Measurements from ENCODE around the gene OSBPL10.

The OSBPL10 gene

GRCh38 chr3:31616711-31617110 is 364.4 kb downstream of the OSBPL10 start:
- no CpG with 5 or more reads among the region's 2 CpGs for WGBS (ENCODE audit: extremely low coverage, insufficient coverage, insufficient read length)
- Histone ChIP-seq H3K23ac (ENCODE audit: low read length) (no peak overlapping the region), H4K8ac (ENCODE audit: low read depth, low read length) (no peak overlapping the region), H3K27ac (ENCODE audit: low read depth, low read length) (no peak overlapping the region), H2AFZ (ENCODE audit: insufficient read depth, low read length, poor library complexity) (no peak overlapping the region), H3K27me3 (ENCODE audit: insufficient read depth, low read length) (no peaks in the 10 kb centered on the region), H3K79me2 (ENCODE audit: control insufficient read depth, insufficient read depth, low read length, poor library complexity) (no peaks in the 10 kb centered on the region), H2BK120ac (ENCODE audit: insufficient read depth, low read length, poor library complexity) (no peak overlapping the region), H2BK5ac (ENCODE audit: low read depth, low read length, poor library complexity) (no peak overlapping the region), H3K4me1 (ENCODE audit: control insufficient read depth in 1 of 2, insufficient read depth in 2 of 2, low read length in 2 of 2) (no peaks in the 10 kb centered on the region), H3K4ac (ENCODE audit: low read depth, low read length) (no peak overlapping the region), H4K12ac (ENCODE audit: low read depth, low read length) (no peak overlapping the region), H3K9ac (ENCODE audit: low read length) (no peak overlapping the region), H3K18ac (ENCODE audit: low read length) (no peak overlapping the region), H3K36me3 (ENCODE audit: control insufficient read depth in 1 of 2, insufficient read depth in 2 of 2, low read length in 2 of 2) (peaks cover 0 to 3% of the 10 kb centered on the region in 2 experiments), H3K14ac (ENCODE audit: low read length) (no peak overlapping the region), H2AK5ac (ENCODE audit: low read length) (no peak overlapping the region), H3K79me1 (ENCODE audit: low read length) (no peaks in the 10 kb centered on the region), H4K91ac (ENCODE audit: low read depth, low read length) (no peak overlapping the region), H3K9me3 (ENCODE audit: insufficient read depth, low read depth, low read length) (no peaks in the 10 kb centered on the region), H3K4me2 (ENCODE audit: low read length) (no peak overlapping the region), H3K4me3 (ENCODE audit: low read depth, low read length) (no peak overlapping the region), H2BK12ac (ENCODE audit: low read length) (no peak overlapping the region)
- no peak for DNase-seq

GRCh38 chr3:31615071-31615875 is 365.8 kb downstream of the OSBPL10 start:
- Histone ChIP-seq H3K23ac (ENCODE audit: low read length) (no peak overlapping the region), H2AK5ac (ENCODE audit: low read length) (no peak overlapping the region), H3K79me1 (ENCODE audit: low read length) (no peaks in the 10 kb centered on the region), H3K4me3 (ENCODE audit: low read depth, low read length) (no peak overlapping the region), H3K79me2 (ENCODE audit: control insufficient read depth, insufficient read depth, low read length, poor library complexity) (no peaks in the 10 kb centered on the region), H3K4me2 (ENCODE audit: low read length) (no peak overlapping the region), H3K27me3 (ENCODE audit: insufficient read depth, low read length) (no peaks in the 10 kb centered on the region), H3K4ac (ENCODE audit: low read depth, low read length) (no peak overlapping the region), H2BK120ac (ENCODE audit: insufficient read depth, low read length, poor library complexity) (no peak overlapping the region), H3K36me3 (ENCODE audit: control insufficient read depth in 1 of 2, insufficient read depth in 2 of 2, low read length in 2 of 2) (peaks cover 0 to 3% of the 10 kb centered on the region in 2 experiments), H2AFZ (ENCODE audit: insufficient read depth, low read length, poor library complexity) (no peak overlapping the region), H3K9ac (ENCODE audit: low read length) (no peak overlapping the region), H4K8ac (ENCODE audit: low read depth, low read length) (no peak overlapping the region), H3K18ac (ENCODE audit: low read length) (no peak overlapping the region), H2BK12ac (ENCODE audit: low read length) (no peak overlapping the region), H2BK5ac (ENCODE audit: low read depth, low read length, poor library complexity) (no peak overlapping the region), H3K14ac (ENCODE audit: low read length) (no peak overlapping the region), H3K27ac (ENCODE audit: low read depth, low read length) (no peak overlapping the region), H4K12ac (ENCODE audit: low read depth, low read length) (no peak overlapping the region), H3K4me1 (ENCODE audit: control insufficient read depth in 1 of 2, insufficient read depth in 2 of 2, low read length in 2 of 2) (no peaks in the 10 kb centered on the region), H4K91ac (ENCODE audit: low read depth, low read length) (no peak overlapping the region), H3K9me3 (ENCODE audit: insufficient read depth, low read depth, low read length) (no peaks in the 10 kb centered on the region)
- no peak for DNase-seq
- WGBS (ENCODE audit: extremely low coverage, insufficient coverage, insufficient read length) = no CpG with 5 or more reads among the region's 4 CpGs

DNA sequence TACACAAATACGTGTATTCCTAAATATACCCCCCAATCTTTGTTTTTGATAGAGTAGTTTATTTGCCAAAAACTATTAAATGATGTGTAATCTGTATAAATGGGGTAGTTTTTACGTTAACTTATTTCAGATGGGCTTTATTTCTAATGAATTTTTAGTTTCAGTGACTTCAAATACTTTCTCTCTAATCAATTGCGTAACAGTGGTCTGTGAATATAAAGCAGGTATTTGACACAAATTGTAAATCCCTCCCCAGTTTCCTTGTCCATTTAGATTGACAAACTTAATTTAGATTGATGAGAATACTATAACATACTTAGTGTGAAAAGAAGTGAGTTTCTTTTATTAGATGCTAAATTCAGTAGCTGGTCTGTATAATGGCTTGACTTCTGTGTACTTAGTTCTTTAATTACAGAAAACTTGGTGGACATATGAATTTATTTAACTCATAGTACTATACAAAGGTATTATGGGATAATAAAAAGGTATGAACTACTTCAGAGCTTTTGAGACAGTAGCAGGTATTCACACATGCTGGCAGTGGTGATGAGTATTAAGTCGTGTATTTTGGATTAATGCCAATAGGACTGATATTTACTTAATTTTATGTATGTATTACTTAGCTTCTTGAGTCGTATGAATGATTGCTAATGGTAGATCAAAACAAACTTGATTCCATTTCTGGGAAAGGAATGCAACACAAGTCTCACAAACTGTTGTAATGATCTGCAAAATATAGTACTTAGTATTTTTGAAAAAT is 366.7 kb downstream of the OSBPL10 start:
- H3K27ac ChIP-seq (ENCODE audit: low read depth, low read length) = no peak overlapping the region
- H3K23ac ChIP-seq (ENCODE audit: low read length) = no peak overlapping the region
- H3K79me1 ChIP-seq (ENCODE audit: low read length) = no peaks in the 10 kb centered on the region

GRCh38 chr3:31613654-31614053 is 367.4 kb downstream of the OSBPL10 start:
- H3K23ac ChIP-seq (ENCODE audit: low read length) = no peak overlapping the region
- H4K8ac ChIP-seq (ENCODE audit: low read depth, low read length) = no peak overlapping the region
- no peak overlapping the region for H3K9ac ChIP-seq (ENCODE audit: low read length)
- no CpG with 5 or more reads among the region's 4 CpGs for WGBS (ENCODE audit: extremely low coverage, insufficient coverage, insufficient read length)
- no peak overlapping the region for H3K27ac ChIP-seq (ENCODE audit: low read depth, low read length)
- no peaks in the 10 kb centered on the region for H3K9me3 ChIP-seq (ENCODE audit: insufficient read depth, low read depth, low read length)
- no peak overlapping the region for H3K4me2 ChIP-seq (ENCODE audit: low read length)
- no peaks in the 10 kb centered on the region for H3K79me2 ChIP-seq (ENCODE audit: control insufficient read depth, insufficient read depth, low read length, poor library complexity)
- no peak overlapping the region for H2BK12ac ChIP-seq (ENCODE audit: low read length)
- H4K91ac ChIP-seq (ENCODE audit: low read depth, low read length) = no peak overlapping the region
- H4K12ac ChIP-seq (ENCODE audit: low read depth, low read length) = no peak overlapping the region
- H3K36me3 ChIP-seq (ENCODE audit: control insufficient read depth in 1 of 2, insufficient read depth in 2 of 2, low read length in 2 of 2) = no peaks in the 10 kb centered on the region
- H2BK120ac ChIP-seq (ENCODE audit: insufficient read depth, low read length, poor library complexity) = no peak overlapping the region
- H3K14ac ChIP-seq (ENCODE audit: low read length) = no peak overlapping the region
- no peaks in the 10 kb centered on the region for H3K27me3 ChIP-seq (ENCODE audit: insufficient read depth, low read length)
- no peak overlapping the region for H3K4me3 ChIP-seq (ENCODE audit: low read depth, low read length)
- H3K4ac ChIP-seq (ENCODE audit: low read depth, low read length) = no peak overlapping the region
- no peak overlapping the region for H2BK5ac ChIP-seq (ENCODE audit: low read depth, low read length, poor library complexity)
- no peaks in the 10 kb centered on the region for H3K79me1 ChIP-seq (ENCODE audit: low read length)
- H3K4me1 ChIP-seq (ENCODE audit: control insufficient read depth in 1 of 2, insufficient read depth in 2 of 2, low read length in 2 of 2) = no peaks in the 10 kb centered on the region
- no peak overlapping the region for H3K18ac ChIP-seq (ENCODE audit: low read length)
- H2AFZ ChIP-seq (ENCODE audit: insufficient read depth, low read length, poor library complexity) = no peak overlapping the region
- no peak overlapping the region for H2AK5ac ChIP-seq (ENCODE audit: low read length)
- peak in 1 of 2 donors; percentile 13 for DNase-seq

More for the DNA sequence above, 366.7 kb downstream of the OSBPL10 start:
- Histone ChIP-seq H3K36me3 (ENCODE audit: control insufficient read depth in 1 of 2, insufficient read depth in 2 of 2, low read length in 2 of 2) (no peaks in the 10 kb centered on the region), H3K79me2 (ENCODE audit: control insufficient read depth, insufficient read depth, low read length, poor library complexity) (no peaks in the 10 kb centered on the region), H3K18ac (ENCODE audit: low read length) (no peak overlapping the region), H2BK12ac (ENCODE audit: low read length) (no peak overlapping the region), H2BK120ac (ENCODE audit: insufficient read depth, low read length, poor library complexity) (no peak overlapping the region), H3K9me3 (ENCODE audit: insufficient read depth, low read depth, low read length) (no peaks in the 10 kb centered on the region), H3K4me1 (ENCODE audit: control insufficient read depth in 1 of 2, insufficient read depth in 2 of 2, low read length in 2 of 2) (no peaks in the 10 kb centered on the region), H2AFZ (ENCODE audit: insufficient read depth, low read length, poor library complexity) (no peak overlapping the region), H3K4me2 (ENCODE audit: low read length) (no peak overlapping the region), H4K12ac (ENCODE audit: low read depth, low read length) (no peak overlapping the region), H2AK5ac (ENCODE audit: low read length) (no peak overlapping the region), H3K14ac (ENCODE audit: low read length) (no peak overlapping the region), H2BK5ac (ENCODE audit: low read depth, low read length, poor library complexity) (no peak overlapping the region), H3K4ac (ENCODE audit: low read depth, low read length) (no peak overlapping the region), H3K9ac (ENCODE audit: low read length) (no peak overlapping the region), H4K91ac (ENCODE audit: low read depth, low read length) (no peak overlapping the region), H3K4me3 (ENCODE audit: low read depth, low read length) (no peak overlapping the region), H3K27me3 (ENCODE audit: insufficient read depth, low read length) (no peaks in the 10 kb centered on the region), H4K8ac (ENCODE audit: low read depth, low read length) (no peak overlapping the region)
- no peak for DNase-seq
- no CpG with 5 or more reads among the region's 5 CpGs for WGBS (ENCODE audit: extremely low coverage, insufficient coverage, insufficient read length)
